IPS-NIHi7 (cell line): ENCODE results near the gene PRKCH.

Experiments used
- DNase-seq: peaks from one replicate; pipeline ENCODE4 v3.0.0; 2012; ENCODE audit warnings: mixed read lengths; ENCODE audit errors: extremely low spot score

The PRKCH gene

DNA sequence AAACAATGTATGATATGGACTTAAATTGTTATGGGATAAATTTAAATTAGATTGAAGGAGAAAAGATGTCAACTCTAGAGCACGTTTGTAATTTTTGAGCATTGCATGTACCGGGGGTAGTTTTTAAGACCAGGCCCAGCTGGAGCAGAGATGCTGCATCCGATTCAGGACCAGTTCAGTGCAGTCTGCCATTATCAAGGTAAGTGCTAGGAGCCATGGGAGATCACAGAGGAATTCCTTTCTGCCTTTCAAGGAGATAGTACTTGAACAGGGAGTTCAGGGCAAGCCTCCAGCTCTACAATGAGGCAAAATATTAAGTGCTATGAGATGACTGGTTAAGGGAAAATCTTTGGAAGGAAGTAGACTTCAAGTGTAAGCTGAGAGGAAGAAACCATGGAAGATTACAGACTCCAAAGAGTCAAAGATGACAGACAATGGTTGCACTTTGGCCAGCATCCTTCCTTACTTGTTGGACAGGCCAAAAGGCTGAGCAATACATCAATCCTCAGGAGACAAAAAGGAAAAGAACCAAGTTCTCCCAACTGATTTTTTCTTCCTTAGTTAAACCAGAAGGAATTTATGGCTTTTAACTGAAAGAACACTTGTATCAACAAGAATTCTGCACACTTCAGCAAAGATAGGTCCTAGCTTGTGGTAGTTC lies 260.7 kb downstream of the PRKCH start:
- DNase-seq, result no peak

DNA sequence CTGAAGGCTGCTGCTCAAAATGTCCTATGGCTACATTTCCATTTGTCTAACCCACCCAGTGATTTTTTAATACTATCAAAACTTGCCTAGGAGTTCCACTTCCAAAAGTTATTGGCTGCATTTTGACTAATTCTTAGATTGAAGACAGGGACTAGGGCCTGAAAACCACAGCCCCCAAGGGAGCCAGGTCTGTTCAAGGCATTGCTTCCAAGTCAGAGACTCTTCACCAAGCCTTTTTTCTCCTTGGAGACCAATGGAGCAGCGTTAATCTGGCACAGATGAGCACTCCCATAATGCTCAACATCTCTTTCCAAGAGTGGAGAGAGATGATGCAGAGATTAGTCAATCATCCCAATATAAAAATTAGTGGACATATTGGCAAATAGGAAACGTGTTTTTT lies 261.4 kb downstream of the PRKCH start:
- DNase-seq, result no peak

DNA sequence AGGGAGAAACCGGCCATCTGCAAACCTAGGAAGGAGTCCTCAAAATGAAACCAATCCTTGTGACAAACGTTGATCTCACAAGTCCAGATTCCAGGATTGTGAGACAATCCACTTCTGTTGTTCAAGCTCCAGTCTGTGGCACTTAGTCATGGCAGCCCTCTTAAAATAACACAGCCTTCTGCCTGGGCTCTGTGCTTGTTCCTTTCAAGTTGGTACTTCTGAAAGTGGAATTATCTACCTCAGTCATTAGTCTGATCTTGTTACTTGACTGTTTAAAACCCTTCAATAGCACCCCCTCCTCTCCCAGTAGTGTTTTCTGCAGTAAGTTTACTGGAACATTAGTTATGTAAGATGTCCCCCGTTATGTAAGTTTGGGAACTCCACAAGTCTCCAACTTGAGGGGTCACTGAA lies 263.0 kb downstream of the PRKCH start:
- DNase-seq, result no peak

DNA sequence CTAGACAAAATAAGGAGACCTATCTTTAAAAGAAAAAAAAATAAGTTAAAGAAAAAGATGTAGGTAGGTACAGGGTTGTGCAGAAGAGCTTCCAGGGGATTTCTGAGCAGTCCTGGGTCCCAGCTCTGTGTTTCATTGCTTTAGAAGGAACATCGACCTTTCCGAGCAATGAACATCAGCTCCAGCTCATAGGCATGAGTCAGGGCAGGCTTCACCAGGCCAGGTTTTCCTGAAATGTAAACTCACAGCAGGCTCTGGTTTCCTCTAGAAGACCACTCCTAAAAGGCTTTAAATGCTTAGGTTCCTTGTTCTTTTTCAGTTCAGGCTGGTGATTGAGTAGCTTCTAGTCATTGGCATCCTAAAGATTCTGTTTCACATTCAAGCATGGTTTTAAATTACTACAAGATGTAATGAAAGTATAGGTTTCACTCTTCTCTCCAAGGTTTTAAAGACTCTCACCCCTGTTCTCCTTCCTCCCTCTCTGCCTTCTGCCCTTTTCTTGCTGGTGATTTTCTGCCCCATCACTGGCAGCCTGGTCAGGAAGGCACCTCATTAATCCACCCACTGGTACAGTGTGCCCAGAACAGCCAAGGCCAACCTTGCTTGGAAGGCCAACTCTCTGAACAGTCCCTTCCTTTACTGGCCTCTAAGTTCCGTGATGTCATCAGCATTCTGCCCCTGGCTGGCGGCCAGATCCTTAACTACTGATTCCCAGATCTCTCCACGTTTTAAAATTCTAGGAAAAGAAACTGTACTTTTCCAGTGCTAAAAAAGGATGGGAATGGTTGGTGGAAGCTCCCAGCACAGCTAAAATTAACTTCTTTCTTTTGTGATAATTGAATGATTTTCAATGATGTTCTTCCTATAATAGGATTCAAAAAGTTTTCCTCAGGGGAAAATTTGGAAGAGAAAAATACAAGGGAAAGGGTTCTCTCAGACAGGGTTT lies 264.5 kb downstream of the PRKCH start:
- no peak for DNase-seq

DNA sequence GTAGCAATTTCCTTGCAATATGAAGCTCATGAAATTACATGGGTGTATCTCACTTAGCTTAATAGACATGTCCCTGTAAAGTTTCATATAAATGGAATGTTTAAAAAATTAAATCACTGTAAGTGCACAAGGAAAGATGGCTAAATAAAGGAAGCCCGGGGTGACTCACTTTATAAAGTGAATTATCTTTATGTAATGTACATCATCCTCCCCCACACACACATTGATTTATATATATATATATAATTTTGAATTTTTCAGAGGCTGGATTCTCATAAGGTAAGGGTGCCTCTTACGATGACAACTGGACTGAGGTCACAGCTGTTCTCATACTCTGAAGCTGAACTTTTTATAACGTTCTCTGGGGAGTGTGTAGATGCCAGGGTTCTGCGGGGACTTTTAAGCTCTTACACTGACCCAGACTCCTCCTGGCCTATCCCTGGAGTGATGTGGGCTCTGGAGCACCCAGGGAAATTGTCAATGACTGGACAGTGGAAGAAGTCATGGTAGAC lies 265.2 kb downstream of the PRKCH start:
- no peak for DNase-seq

DNA sequence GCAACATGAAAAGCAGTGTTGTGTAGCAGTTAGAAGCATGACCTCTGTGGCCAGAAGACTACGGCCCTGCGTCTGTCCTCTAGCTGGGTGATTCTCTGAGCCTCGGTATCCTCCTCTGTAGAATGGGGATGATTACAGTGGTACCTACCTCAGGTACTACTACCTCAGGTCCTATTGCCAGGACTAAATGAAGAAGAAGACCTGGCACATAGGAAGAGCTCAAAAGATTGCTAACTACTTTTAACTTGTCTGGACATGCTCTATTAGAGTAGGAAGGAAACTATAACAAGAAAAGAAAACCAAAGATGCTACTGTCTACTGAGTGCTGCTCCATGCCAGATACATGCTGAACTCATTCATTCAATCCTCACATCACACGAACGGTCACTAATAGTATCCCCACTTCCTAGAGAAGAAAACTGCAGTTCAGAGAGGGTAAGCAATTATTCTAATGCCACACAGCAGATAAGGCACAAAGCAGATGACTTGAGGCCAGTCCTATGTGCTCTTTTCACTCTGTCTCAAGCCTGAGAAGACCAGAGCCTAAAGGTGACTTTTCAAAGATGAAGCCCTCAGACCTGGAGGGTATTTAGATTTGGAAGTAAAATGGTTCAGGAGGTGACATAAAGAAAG lies 265.8 kb downstream of the PRKCH start:
- DNase-seq, result no peak

DNA sequence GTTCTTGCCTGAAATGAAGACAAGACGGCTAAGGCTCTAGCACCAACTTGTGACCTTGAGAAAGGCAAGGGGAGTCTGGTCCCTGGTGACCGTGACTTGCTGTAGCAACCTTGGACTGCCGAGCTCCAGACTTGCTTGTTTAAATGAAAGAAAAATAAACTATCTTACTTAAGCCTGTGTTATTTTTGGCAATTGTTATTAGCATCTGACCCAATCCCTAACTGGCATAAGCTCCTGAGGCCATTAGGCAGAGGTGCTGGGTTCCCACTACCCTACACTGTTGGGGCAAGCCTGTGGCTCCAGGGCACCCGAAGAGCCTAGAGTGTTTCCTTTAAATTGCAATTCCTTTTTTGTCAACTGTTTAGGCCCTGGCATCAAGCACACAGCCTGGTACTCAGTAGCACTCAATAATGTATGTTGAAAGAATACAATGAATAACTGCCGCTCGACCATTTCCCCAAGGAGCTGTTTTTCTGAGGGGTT lies 267.1 kb downstream of the PRKCH start:
- no peak for DNase-seq

DNA sequence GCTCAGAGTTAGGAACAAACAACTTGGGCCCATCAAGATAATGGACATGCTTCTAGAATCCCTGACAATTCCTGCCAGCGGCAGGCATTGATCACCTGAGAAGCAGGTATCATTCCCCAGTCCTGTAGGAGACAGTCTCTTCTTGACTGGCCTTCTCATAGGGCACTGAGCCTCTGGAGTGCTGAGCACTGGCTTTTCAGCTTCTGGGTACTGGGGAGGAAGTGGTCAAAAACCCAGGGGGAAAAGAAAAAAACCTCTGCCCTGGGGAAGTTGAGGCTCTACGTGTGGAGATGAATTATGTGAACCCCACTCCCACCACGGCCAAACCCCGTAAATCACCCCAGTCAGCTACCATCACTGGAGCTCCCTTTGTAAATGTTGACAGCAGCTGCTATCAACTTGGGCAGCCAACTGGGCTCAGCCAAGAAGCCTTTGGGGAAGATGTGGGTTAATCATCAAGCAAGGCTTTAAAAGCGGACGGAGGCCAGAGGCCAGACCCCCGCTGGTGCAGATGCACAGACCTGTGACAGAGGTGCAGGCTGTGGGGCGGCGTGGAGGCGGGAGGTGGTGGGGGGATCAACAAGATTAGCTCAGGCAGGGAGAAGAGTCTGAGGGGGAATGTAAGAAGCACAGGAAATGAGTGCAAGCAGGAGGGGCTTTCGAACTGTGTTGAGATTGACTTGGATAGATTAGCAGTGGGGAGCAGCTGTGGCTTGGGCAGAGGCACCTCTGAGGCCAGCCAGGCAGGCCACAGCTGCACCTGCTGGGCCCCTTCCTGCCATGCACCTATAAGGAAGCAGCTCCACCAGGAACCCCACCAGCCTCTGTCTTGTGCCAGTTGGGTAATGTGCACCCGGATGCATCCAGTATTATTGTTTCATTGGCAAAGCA lies 268.6 kb downstream of the PRKCH start:
- DNase-seq, result no peak

DNA sequence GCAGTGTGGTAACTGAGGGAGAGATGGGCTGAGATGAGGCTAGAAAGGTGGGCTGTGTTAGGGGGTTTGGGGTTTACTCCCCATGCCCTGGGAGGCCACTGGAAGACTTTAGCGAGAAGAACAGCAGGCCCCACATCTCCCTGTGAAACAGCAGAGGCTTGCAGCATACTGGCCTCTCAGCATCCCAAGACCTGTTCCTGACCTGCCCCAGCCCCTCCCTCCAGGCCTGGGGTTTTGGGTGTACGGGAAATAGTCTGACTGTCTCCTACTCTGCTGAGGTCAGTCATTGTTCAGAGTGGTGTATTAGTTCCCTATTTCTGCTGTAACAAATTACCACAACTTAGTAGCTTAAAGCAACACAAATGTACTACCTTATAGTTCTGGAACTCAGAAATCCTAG lies 270.5 kb downstream of the PRKCH start:
- DNase-seq, result no peak

DNA sequence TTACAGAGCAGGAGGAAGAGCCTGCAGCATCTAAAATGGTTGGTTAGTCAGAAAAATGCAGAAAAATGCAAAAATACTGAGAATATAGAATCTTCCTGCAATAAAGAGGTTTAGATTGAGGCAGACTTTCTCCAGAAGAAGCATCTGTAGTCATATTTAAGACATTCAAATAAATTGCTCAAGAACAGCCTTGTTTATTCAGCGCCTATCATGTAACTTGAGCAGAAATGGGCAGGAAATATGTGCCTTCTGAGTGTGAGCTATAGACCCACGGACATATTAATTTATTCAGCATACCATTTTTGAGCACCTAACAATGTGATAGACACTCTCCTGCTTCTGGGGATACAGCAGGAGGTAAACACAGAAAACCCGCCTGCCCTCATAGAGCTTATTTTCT lies 272.0 kb downstream of the PRKCH start:
- DNase-seq, result no peak

DNA sequence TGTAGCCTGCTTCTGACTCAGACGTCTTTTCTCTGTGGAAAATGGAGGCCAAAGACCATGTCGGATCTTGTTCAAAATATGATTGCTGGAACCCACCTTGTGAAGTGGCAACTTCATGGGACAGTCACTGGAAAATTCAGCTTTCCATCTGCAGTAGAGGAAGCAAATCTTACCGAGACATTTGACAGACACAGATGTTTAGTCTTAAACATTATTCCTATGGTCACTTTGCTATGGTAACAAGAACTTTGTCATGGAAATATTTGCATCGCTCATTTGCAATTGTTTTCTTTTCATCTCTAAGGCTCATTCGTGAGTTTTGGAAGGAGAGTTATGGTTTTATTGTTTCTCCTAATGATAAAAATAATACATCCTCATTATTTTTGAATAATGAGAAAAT lies 275.6 kb downstream of the PRKCH start:
- DNase-seq, result no peak

DNA sequence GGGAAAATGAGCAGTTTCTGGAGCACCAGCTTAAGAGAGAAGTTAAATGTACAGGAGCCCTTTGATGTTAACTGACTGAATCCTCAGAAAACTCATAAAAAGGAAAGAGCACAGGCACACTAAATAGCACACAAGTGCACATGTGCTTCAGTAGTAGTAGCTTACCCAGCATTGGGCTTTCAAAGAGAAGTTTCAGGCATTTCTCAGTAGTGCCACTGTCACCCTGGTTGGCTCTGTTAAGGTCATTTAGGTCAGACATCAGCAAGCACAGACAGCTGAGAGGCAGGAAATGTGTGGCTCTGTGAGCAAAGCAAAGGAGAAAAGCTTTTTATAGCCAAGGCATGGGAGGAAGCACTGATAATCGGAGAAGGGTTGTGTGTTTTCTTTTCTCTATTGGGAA lies 277.6 kb downstream of the PRKCH start:
- no peak for DNase-seq

DNA sequence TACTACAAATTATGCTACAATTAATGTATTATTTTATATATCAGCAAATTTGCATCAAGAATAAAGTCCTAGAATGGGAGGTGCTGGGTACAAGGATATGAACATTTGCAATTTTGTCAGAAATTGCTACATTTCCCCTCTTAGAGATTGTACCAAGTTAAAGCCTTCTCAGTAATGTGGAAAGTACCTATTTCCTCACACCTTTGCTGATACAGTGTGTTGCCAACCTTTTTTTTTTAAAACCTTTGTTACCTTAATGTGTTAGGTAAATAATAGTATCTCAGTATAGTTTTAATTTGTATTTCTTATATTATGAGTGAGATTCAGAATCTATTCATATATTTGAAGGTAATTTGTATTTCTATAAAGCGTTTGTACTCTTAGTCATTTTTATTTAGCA lies 278.6 kb downstream of the PRKCH start:
- DNase-seq, result no peak
